T-helper 9 cell (primary cell): ENCODE measurements around the gene TRMT11.
"Not testable (repeated sequence)": the region's sequence is repeated elsewhere in the genome, so short reads cannot be mapped to it uniquely, and the experiment has no call there.

Source experiments
- DNase-seq: peaks from one replicate; pipeline ENCODE4 v3.0.0-alpha.2; 2020

TRMT11 gene

DNA sequence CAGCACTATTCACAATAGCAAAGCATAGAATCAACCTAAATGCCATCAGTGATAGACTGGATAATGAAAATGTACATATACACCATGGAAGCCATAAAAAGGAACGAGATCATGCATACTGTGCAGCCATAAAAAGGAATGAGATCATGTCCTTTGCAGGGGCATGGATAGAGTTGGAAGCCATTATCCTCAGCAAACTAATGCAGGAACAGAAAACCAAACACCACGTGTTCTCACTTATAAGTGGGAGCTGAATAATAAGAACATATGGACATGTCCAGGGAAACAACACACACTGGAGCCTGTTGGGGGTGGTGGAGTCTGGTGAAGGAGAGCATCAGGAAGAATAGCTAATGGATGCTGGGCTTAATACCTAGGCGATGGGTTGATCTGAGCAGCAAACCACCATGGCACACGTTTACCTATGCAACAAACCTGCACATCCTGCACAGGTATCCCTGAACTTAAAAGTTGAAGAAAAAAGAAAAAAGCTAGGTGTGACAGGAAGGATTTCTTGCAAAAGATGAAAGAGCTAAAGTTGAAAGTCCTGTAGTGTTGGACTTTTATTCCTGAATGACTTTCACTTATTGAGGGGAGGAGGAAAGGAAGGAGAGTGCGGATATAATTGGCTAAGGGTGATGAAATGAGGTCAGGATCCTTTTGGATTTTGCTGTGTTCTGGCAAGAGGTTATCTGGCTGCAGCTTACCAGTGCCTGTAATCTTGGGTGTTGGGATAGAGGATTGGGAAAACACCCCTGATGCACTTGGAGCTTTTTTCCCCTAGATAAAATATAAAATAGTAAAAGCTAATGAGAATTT, 8.5 kb downstream of the TRMT11 start:
- no peak for DNase-seq

DNA sequence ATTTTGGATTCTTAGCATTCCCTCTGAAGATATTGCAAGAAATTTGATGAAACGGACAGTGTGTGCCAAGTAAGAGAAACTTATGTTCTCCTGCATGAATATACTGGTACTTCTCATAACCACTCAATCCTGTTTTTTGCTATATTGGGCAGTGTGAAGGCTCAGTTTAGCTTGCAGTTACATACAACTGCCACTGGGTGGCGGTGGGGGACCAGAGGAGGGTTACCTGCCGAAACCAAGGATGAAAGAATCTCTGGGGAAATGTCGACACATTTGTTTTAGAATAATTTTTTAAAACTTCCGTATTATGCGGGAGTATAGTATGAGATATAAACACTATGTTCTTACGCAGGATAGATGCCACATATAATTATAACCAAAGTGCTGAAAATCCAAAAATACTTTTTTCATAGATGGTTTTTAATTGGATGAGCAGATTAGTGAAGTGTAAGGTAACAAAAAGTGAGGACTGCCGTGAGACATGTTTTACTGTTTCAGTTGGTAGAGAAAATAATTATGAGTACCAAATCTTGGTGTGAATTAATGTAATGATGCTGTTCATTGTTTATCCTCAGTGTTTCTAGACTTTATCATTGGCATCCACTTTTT, 9.7 kb downstream of the TRMT11 start:
- DNase-seq = peak; percentile 62

DNA sequence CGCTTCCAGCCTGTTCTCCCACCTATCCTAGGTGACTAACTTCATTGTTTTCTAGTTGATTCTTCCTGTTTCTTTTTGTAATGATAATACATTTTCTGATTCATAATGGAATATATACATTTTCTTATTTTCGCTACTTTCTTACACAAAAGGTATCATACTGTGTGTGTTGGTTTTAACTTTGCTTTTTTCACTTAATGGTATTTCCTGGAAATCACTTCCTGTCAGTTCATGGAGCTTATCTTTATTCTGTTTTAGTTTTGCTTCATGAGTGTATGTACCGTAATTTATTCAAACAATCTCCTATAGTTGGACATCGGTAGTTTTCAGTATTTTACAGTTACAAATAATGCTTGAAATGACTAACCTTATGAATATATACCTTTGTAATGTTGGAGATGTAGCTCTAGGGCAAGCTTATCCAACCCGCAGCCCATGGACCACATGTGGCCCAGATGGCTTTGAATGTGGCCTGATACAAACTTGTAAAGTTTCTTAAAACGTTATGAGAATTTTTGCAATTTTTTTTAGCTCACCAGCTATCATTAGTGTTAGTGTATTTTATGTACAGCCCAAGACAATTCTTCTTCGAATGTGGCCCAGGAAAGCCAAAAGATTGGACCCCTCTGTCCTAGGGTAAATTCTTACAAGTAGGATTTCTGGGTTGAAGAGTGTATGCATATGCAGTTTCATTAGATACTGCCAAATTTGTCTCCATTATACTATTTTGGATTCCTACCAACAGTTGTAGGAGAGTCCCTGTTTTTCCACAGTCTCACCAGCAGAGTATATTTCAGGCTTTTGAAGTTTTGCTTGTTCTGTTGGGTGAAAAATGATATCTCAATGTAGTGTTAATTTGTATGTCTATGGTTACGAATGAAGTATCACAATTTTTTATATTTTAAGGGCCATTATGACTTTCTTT, 16.7 kb downstream of the TRMT11 start:
- no peak for DNase-seq

DNA sequence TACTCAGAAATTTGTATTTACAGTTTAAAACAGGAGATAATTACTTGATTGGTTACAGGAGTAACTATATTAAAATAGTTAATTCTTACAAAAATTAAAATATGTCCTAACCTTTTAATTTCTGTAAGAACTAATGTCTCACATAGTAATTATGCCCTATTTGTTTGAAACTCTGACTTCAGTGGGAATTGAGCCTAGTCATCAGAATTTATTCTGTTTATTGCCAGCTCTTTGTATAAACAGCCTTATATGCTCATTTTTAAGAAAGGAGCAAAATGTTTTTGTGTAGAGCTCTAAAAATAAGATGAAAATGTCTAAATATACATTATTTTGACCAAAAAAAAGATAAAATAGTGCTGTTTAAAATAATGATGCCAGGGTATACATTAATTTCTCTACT, 21.5 kb downstream of the TRMT11 start:
- DNase-seq = no peak

DNA sequence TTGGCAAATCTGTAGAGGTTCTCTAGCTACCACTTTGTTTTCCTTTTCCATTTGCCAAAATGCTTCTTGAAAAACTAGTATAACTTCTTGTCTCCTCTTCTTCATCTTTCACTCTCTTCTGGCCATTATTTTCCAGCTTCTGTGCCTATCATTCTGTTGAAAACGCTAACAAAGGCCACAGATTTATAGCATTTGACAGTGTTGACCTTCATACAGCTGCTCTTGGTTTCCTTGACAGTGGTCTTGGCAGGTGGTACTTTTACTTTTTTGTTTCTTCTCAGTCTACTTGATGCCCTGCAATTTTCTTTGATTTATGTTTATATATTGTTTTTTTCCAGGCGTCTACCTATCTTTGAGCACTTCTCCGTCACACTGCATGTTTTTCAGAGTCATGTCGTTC, 23.7 kb downstream of the TRMT11 start:
- DNase-seq = no peak

DNA sequence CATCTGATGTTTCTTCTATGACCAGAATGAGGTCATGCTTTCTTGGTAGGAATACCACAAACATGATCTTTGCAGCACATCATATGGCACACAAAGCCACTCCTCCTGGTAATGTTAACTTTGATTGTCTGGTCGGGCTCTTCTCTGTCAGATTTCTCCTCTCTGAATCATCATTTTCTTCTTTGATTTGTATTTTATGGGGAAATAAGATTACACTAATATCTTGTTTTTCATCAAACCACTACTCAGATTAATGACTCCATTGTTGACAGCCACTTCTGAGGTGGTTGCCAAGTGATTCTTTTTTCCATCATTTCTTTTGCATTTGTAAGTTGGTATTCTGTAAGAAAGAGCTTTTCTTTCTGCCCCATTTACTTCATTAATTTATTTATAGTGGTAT, 29.5 kb downstream of the TRMT11 start:
- DNase-seq = no peak

DNA sequence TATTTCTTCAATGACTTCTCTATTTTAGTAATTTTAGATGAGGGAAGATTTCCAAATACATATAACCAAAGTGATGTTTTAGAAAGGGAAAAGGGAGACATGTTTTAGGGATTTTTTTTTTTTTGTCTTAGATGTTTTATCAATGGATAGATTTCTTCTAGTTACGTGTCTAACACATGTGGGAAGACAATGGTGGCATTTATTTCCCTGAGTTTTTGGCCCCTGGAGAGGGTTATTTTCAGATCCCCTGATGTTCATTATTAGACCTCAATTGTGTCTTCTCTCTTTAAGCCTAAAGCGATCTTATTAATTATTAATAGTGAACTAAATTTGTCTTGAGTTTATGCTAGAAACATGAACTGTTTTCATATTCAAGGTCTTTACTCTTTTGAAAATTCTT, 30.3 kb downstream of the TRMT11 start:
- no peak for DNase-seq

DNA sequence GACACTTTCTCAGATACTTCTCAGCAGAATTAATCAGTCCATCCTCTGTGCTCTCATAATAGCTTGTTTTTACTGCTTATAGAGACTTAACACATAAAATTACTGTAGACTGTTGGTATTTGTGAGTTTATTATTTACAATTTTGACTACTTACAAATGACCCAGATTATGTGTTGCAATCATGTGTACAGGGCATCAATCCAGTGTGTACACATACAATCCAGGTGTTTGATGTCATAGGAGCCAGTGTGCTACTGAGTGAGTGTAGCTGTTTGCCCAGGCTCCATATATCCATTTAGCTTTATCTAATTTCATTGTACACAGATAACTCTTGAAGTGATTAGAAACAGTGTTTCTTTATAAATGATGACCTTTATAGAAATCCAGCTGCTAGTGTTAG, 31.3 kb downstream of the TRMT11 start:
- DNase-seq = no peak

DNA sequence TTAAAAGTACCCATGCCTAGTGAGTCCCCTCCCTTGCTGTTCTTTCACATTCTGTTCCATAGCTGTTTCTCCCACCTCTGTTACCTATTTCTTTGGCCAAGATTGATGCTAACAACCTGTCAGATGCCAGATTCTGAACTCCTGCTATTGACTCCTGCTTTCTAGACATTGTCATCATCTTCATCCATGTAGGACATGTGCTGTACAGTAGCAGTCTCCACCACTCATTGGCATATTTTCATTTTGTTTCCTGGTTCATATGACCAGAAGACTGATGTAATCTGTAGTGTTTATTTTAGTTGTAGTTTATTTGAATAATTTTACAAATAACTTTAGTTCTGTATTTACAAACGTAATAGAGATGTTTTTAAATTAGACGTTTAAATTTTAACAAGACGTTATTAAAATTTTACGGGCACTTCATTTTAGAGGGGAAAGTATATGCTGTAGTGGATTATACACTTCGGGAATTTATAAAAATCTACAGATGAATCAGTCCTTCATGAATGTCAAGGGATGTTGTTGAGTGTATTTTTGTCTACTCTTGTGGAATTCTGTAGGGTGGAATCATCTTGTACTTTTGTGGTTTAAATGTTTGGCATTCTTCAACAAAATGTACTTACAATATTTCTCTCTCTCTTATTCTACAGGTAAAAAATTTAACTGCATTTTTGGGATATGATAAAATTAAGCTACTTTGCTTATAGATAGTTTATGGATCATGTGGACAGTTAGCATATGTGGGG, 34.1 kb downstream of the TRMT11 start:
- DNase-seq = no peak

DNA sequence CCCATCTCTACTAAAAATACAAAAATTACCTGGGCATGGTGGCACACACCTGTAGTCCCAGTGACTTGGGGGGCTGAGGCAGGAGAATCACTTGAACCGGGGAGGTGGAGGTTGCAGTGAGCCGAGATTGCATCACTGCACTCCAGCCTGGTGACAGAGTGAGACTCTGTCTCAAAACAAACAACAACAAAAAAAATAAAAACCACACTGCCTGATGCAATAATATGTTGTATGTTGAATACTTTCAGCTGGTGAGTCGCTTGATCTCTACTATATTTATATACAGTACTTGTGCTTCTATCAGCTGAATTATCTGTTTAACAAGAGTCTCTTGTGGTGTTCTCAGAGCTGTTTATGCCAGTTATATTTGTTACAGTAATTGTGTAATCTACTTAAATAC, 37.1 kb downstream of the TRMT11 start:
- not testable (repeated sequence) for DNase-seq

DNA sequence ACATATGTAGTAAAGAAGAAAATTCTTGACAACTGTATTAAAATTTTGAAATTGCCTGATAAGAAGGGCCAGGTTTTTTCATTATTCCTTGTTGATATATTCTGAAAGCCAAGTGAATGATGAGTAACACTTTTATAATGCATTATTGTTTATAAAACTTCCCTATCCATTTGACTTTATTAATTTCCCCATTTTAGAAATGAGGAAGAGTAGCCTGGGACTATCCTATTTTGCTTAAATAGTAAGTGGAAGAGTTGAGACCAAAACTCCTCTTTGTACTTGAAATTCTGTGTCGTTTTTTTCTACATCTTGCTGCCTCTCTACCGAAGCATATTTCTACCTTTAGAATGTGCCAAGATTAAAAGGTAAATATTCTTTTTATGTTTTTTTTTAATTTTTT, 39.7 kb downstream of the TRMT11 start:
- DNase-seq = no peak

DNA sequence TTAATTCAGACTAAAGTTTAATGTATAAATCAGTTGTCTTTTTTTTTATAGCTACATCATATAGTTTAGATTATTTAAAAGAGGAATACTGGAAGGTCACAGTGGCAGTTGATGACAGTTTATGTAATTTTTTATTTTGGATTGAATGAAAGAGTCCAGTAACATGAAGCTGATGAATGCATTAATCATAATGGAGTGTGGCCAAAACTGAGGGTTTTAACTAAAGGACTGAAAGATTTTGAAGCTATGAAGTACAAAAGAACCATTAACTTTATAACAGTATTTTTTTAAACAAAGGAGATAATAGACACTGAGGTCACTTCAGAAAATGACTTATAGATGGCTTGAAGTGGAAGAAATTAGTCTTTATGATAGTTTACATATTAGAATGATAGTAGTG, 41.3 kb downstream of the TRMT11 start:
- DNase-seq = no peak

DNA sequence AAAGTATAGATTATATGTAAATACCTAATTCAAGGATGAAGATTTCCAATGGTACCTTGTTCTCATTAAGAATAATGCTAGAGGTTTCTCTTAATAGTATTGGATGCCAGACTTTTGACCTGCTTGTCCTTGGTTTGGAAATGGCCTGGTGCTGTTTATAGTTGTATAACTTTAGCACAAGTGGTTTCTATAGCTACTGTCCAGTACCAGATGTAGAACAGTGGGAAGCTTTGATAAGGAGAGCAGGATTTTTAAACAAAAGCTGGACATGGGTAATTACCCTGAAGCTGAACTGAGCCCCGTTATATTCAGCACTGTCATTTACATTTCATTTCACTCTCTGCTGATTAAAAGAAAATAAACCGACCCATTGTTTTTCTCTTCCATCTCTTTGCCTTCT, 43.7 kb downstream of the TRMT11 start:
- DNase-seq = no peak

DNA sequence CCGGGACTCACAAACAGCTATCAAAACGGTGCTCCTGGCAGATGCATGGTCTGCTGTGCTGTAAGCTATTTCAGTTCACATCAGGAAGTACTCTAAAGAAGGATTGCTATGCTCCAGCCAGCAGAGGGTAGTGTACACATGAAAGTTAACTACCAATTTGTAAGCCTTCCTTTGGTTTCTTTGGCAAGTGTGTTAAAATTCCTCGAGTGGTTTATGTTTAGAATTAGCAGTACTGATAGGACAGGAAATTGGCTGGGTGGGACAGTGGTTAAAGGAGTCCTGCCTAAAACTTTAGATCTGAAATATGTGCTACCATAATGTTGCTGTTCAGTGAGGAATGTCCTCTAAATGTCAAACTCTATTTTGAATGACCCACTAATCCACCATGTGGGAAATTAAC, 47.4 kb downstream of the TRMT11 start:
- no peak for DNase-seq

DNA sequence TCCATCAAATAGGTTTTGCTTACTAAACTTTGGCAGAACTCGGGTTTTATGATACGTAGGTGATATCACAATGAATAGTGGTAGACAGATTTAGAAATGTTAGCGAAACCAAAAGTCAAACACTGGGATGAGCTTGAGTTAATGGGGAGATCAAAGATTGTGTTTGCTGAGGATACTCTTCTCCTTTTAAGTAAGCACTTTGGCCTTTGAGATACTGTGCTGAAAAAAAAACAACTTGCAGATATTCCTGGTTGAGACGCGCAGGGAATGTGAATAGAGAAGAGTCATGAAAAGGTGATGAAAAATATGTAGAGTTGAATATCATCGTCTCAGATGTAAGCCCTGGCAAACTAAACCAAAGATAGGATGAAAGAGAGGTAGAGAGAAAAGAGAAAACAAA, 48.3 kb downstream of the TRMT11 start:
- DNase-seq = no peak

DNA sequence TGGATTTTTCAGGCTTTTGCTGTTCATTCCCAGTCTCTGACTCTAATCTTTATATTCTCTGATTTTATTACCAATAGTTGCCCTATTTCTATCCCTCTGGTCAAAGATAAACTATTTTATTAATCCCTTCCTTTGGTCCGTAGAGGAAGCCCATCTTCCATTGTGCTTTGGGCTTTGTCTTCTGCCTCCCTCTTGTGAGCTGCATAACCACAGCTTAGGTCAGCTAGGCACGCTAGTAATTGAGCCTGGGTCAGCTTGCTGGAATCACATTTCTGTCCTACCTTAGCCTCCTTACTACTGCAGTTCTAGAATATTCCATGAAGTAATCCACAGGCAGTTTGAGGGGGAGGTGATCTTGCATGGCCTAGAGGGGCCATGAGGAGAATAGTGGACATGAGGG, 49.4 kb downstream of the TRMT11 start:
- DNase-seq = no peak

DNA sequence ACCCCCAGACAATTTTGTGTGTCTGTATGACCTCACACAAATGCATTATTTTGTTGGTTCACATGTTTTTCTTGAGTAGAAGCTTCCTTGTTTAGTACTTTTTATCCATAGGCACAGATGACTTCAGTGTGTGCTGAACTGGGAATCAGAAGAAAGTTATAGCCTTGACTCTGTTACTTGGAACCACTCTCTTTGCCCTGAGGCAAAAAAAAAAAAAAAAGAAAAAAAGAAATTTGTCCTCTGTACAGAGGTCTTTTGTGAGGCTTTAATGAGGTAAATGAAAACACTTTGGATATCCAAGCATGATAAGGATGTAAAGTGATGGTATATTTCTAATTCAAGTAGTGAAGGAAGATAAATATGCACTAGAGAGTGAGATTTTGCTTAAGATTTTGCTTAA, 51.9 kb downstream of the TRMT11 start:
- no peak for DNase-seq

DNA sequence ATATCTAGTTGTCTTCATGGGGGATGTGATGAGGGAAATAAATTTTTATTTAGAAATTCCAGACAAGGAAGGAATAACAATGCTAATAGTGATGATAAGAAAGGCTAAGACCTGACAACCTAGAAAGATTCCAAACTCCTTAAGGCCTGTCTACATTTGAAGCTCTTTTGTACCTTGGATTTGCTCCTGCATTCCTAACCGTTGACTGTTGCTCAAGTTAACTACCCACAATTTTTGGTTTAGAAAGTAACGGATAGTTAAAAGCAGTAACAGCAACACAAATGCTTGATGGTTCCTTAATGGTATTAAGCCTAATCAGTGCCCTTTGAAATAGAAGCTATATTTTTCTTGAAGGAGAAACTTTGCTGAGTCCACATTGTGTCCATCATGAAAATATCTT, 52.9 kb downstream of the TRMT11 start:
- no peak for DNase-seq

DNA sequence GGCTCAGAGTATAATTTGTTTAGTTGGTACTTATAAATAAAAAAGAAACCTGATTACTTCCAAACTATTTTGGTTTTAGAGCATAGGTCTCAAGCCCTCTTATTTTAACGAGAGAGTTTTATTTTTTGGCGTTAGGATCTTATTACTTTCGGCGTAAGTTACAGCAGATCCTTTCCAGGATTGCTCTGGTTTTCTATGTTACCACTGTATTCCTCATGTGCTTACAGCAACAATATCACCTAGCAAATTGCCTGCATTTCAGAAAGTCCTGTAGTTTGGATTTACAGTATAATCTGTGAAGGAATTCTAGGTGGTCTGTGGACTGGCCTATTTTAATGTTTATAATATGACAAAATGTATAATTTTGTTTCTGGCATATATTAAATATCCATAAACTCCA, 54.1 kb downstream of the TRMT11 start:
- DNase-seq = no peak

DNA sequence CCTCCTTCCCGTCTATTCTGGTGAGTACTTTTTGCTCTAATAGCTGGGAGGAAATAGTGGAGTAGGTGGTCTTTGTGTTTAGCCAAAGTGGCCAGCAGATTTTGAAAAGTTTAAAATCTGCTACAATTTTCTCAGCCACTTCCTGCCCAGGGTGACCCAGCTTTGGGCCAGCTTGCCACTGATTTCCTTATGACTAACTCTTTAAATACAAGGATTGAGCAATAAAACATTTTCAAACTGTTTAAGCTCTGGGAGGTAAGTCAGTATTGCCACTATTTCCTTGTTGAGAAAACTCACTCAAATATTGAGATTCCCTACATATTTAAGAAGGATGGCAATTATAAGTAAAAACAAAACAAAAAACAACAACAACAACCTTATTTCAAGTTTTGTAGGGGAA, 54.5 kb downstream of the TRMT11 start:
- DNase-seq = no peak

DNA sequence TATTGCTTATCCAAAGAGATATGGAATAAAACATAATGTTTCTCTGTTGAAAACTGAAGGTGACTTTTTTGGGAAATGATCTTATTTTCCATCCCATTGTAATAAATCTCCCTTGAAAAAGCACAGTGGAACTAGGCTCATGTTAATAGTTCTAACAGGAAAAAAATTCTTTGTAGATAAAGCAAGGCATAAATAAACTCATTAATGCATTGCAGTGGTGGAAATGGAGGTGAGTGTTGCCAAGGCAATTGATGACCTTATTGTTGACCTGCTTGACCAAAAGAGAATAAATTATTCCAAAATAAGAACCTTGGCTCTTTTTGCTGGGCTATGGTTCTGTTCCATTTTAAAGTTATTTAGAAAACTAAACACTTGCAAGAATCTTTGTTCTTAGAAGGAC, 55.2 kb downstream of the TRMT11 start:
- no peak for DNase-seq

DNA sequence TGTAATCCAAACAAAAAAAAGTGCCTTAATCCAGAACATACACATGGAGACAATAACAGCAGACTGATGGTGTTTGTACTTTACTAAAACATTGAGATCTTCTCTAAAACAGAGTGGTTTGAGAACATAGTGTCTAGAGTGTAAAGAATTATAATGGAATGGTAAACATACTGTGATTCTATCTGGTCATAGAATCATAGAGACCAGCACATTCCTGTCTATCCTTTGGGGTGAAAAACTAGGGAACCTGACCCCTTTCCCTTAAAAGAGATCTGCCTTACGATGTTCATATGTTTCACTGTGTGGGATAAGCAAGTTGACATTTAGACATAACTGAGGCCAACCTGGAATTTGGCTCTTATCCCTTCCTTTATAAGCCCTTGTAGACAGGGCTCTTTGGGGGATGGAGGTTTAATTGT, 55.7 kb downstream of the TRMT11 start:
- DNase-seq = no peak

DNA sequence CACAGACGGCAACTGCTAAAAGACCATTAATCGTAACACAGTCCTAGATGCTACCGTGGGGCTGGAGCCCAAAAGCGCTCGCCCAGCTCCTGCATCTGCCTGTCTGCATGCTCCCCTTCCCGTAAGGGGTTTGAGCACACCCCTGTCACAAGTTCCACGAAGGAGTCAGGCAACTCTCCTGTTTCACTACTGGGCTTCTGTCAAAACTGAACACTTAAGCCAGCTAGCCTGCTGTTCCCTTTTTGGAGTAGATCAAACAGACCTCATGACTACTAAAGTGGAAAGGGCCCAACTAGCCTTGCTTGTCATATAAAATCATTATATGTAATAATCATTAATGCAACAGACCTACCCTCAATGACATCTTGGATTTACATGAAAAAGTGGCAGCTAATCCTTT, 61.3 kb downstream of the TRMT11 start:
- DNase-seq = no peak
